A549 (cell line): ENCODE data around the gene NOL9. TPM values are rescaled to one million over a fixed set of nuclear protein-coding genes. Genes with fewer than 3 reads are reported as not detected.

Source experiments
- ATAC-seq, 2 experiments: fragments of 200-7000 bp in 1 of 2; fragments of >200 bp in 1 of 2; cut with Nextera tagmentation in 1 of 2; cut with Tn5 transposase in 1 of 2; 3 replicates each; pipeline versions ENCODE4 v1.8.0 to v1.9.1; 2018 to 2020; ENCODE audit warnings: mild to moderate bottlenecking in 1 of 2, moderate library complexity in 1 of 2
- CTCF ChIA-PET: fragments of 300-600 bp; sonication (Branson Sonifier 250); formaldehyde crosslinking; extraction: SDS; loops from one replicate; lab custom pipeline; 2021; ENCODE audit warnings: antibody characterized with exemption, inconsistent platforms; lab: Yijun Ruan, JAX
- POLR2A ChIA-PET: fragments of 350-600 bp; formaldehyde crosslinking; extraction: SDS; loops from one replicate; lab custom pipeline; 2021; ENCODE audit warnings: antibody characterized with exemption, inconsistent platforms; lab: Yijun Ruan, JAX
- DNase-seq, 2 experiments: peaks; one replicate each; pipeline versions ENCODE4 v3.0.0 to v3.0.0-alpha.2; 2011 to 2016; ENCODE audit warnings: low read depth in 1 of 2, low spot score in 1 of 2
- FAIRE-seq: peaks from 2 replicates; lab custom pipeline; 2011; peaks lifted over from hg19 to GRCh38; lab: Jason Lieb, UNC
- H3K27ac ChIP-seq, 2 experiments: fragments of >200 bp; sonication (Bioruptor Twin); formaldehyde crosslinking; 3 replicates each; pipeline ENCODE4 v1.5.1; 2016 to 2017
- H3K4me1 ChIP-seq: fragments of >200 bp; sonication (Bioruptor Twin); formaldehyde crosslinking; 3 replicates; pipeline ENCODE4 v1.6.1; 2016
- H3K4me2 ChIP-seq: fragments of >200 bp; sonication (Bioruptor Twin); formaldehyde crosslinking; 3 replicates; pipeline ENCODE4 v1.6.1; 2016
- H3K4me3 ChIP-seq: fragments of >200 bp; sonication (Bioruptor Twin); formaldehyde crosslinking; 3 replicates; pipeline ENCODE4 v1.5.1; 2016
- H3K9me3 ChIP-seq: fragments of >200 bp; sonication (Bioruptor Twin); formaldehyde crosslinking; 3 replicates; pipeline ENCODE4 v1.6.1; 2016
- CBX8 ChIP-seq: fragments of 200-600 bp; sonication (generic); IDR thresholded peaks from 2 replicates; pipeline ENCODE4 v1.6.1; 2016
- CHD2 ChIP-seq: fragments of 150-350 bp; IDR thresholded peaks from 2 replicates; pipeline ENCODE4 v1.6.1; 2014; ENCODE audit warnings: low read length; ENCODE audit not compliant: partially characterized antibody
- CHD4 ChIP-seq: fragments of 200-600 bp; sonication (generic); IDR thresholded peaks from 2 replicates; pipeline ENCODE4 v1.6.1; 2016; ENCODE audit warnings: antibody characterized with exemption, mild to moderate bottlenecking, borderline replicate concordance
- EHMT2 ChIP-seq: fragments of 200-600 bp; sonication (generic); IDR thresholded peaks from 2 replicates; pipeline ENCODE4 v1.6.1; 2016; ENCODE audit warnings: antibody characterized with exemption, low read depth, mild to moderate bottlenecking, moderate library complexity
- EP300 ChIP-seq, 2 experiments: fragments of >200 bp; sonication (Bioruptor Twin); formaldehyde crosslinking; IDR thresholded peaks; 2 replicates in 1 of 2; 3 replicates in 1 of 2; pipeline ENCODE4 v1.6.1; 2016 to 2017
- GATA3 ChIP-seq: IDR thresholded peaks from 2 replicates; pipeline ENCODE4 v1.6.1; 2012; ENCODE audit warnings: borderline replicate concordance
- HDAC2 ChIP-seq: fragments of 200-600 bp; sonication (generic); IDR thresholded peaks from 2 replicates; pipeline ENCODE4 v1.6.1; 2016
- HEYL ChIP-seq: fragments of 250-450 bp; sonication (Bioruptor Pico); IDR thresholded peaks from 2 replicates; pipeline ENCODE4 v1.8.0; 2021; ENCODE audit warnings: mild to moderate bottlenecking, moderate library complexity
- HOXB13 ChIP-seq: fragments of 250-450 bp; sonication (Bioruptor Pico); IDR thresholded peaks from 2 replicates; pipeline ENCODE4 v1.5.0; 2020; ENCODE audit warnings: low read depth, mild to moderate bottlenecking, moderate library complexity
- HOXB5 ChIP-seq: fragments of 250-450 bp; sonication (Bioruptor Pico); IDR thresholded peaks from 2 replicates; pipeline ENCODE4 v1.5.0; 2020; ENCODE audit warnings: mild to moderate bottlenecking, moderate library complexity
- JUN ChIP-seq, 2 experiments: fragments of >200 bp; sonication (Bioruptor Twin); formaldehyde crosslinking; IDR thresholded peaks; 2 replicates in 1 of 2; 3 replicates in 1 of 2; pipeline ENCODE4 v1.6.1; 2016 to 2017
- KDM1A ChIP-seq: fragments of 200-600 bp; sonication (generic); IDR thresholded peaks from 2 replicates; pipeline ENCODE4 v1.6.1; 2016; ENCODE audit warnings: low read depth, mild to moderate bottlenecking
- PHF8 ChIP-seq: fragments of 200-600 bp; sonication (generic); IDR thresholded peaks from 2 replicates; pipeline ENCODE4 v1.6.1; 2016; ENCODE audit warnings: low read depth, mild to moderate bottlenecking, antibody characterized with exemption, moderate library complexity, borderline replicate concordance
- POLR2A ChIP-seq: IDR thresholded peaks from 2 replicates; pipeline ENCODE4 v1.6.1; 2012; ENCODE audit warnings: mild to moderate bottlenecking, low read length
- POLR2AphosphoS2 ChIP-seq: conservative IDR thresholded peaks from 2 replicates; pipeline ENCODE4 v1.6.1; 2012; ENCODE audit warnings: low read length, improper control_type of control experiment, inconsistent platforms
- RAD21 ChIP-seq, 2 experiments: fragments of >200 bp in 1 of 2; sonication (Bioruptor Twin) in 1 of 2; formaldehyde crosslinking in 1 of 2; IDR thresholded peaks in 1 of 2; conservative IDR thresholded peaks in 1 of 2; 2 replicates in 1 of 2; 3 replicates in 1 of 2; pipeline ENCODE4 v1.6.1; 2012 to 2018; ENCODE audit warnings: inconsistent platforms in 1 of 2
- RARB ChIP-seq: fragments of 250-450 bp; sonication (Bioruptor Pico); IDR thresholded peaks from 2 replicates; pipeline ENCODE4 v1.8.0; 2021; ENCODE audit warnings: mild to moderate bottlenecking, moderate library complexity
- RCOR1 ChIP-seq: fragments of 150-350 bp; IDR thresholded peaks from 2 replicates; pipeline ENCODE4 v1.6.1; 2014; ENCODE audit warnings: antibody characterized with exemption, low read length, low read depth
- SREBF2 ChIP-seq: fragments of 450-650 bp; IDR thresholded peaks from 2 replicates; pipeline ENCODE4 v1.6.1; 2014; ENCODE audit warnings: mild to moderate bottlenecking, moderate library complexity
- ZFP36 ChIP-seq: fragments of 450-650 bp; IDR thresholded peaks from 2 replicates; pipeline ENCODE4 v1.6.1; 2014; ENCODE audit warnings: borderline replicate concordance; ENCODE audit not compliant: partially characterized antibody
- WGBS: methylation state at CpG from one replicate; pipeline ENCODE4 v1.1.6; 2017; ENCODE audit errors: missing lambda C conversion rate; 5-methylcytosine and 5-hydroxymethylcytosine counted together
- polyA plus RNA-seq, 4 experiments: library from polyadenylated mRNA; depleted of rRNA in 3 of 4; stranded (reverse); fragments of >200 nt; fragmentation: RNase III in 1 of 4; extraction: RNeasy Plus Mini Kit Qiagen cat#74134 plus additional on column Dnase treatment in 1 of 4; gene quantifications; 2 replicates in 3 of 4; 3 replicates in 1 of 4; pipeline ENCODE4 v1.2.3, GENCODE V29; 2011 to 2017
- TF ChIP-seq, protein P1 (sequence below): IDR thresholded peaks from 2 replicates; pipeline ENCODE4 v1.6.1; 2012; ENCODE audit warnings: low read depth, borderline replicate concordance
- TF ChIP-seq, protein P2 (sequence below): fragments of 250-450 bp; sonication (Bioruptor Pico); IDR thresholded peaks from 2 replicates; pipeline ENCODE4 v1.5.0; 2021; ENCODE audit warnings: mild to moderate bottlenecking, moderate library complexity, borderline replicate concordance
- TF ChIP-seq, protein P3 (sequence below): fragments of 450-650 bp; IDR thresholded peaks from 2 replicates; pipeline ENCODE4 v1.6.1; 2014; ENCODE audit warnings: antibody characterized with exemption
- TF ChIP-seq, protein P4 (sequence below): fragments of 150-350 bp; IDR thresholded peaks from 2 replicates; pipeline ENCODE4 v1.6.1; 2014; ENCODE audit warnings: low read depth, mild to moderate bottlenecking, low read length
- TF ChIP-seq, protein P5 (sequence below): fragments of 200-600 bp; sonication (generic); IDR thresholded peaks from 2 replicates; pipeline ENCODE4 v1.6.1; 2016; ENCODE audit warnings: antibody characterized with exemption, mild to moderate bottlenecking, moderate library complexity

Gene NOL9
- polyA plus RNA-seq, 2 of the 4 experiments (the other 2 are of a cell fraction), result 4.4 to 19.3 TPM

DNA sequence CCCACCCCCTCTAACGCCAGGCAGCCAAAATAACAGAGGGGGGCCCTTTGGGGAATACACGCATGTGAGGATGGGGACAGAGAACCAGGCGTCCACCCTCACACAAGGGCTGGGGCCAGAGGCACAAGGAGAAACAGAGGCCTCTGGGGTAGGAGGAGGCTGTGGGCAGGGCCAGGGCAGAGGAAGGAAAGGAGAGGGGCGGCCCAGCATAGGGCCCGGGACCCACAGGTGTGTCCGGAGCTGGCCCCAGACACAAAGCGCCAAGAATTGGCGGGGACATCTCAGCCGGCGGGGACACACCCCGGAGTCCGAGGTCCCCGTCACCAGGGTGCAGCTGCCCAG lies 69.5 kb downstream of the NOL9 start:
- POLR2A ChIA-PET, result no interaction called here
- no peak for FAIRE-seq
- Histone ChIP-seq H3K9me3 (no peaks in the 10 kb centered on the region), H3K4me3 (no peak overlapping the region), H3K4me2 (no peak overlapping the region), H3K4me1 (peaks cover 12% of the 10 kb centered on the region; the same call in 2 of the 3 replicates), H3K27ac (no peak overlapping the region)
- ATAC-seq, result no peak
- WGBS, result 83% methylated on average over 11 of the region's 13 CpGs
- DNase-seq, result no peak
- TF ChIP-seq GATA3 (no peak), POLR2A (no peak), POLR2AphosphoS2 (no peak), HOXB13 (no peak)
- CTCF ChIA-PET, result interaction anchor here (1.1 to 4.2 kb wide), 5 partner anchors 13 to 163 kb away, joined by 3 to 14 read pairs (median 5); partner anchors contain the start of gene NOL9

DNA sequence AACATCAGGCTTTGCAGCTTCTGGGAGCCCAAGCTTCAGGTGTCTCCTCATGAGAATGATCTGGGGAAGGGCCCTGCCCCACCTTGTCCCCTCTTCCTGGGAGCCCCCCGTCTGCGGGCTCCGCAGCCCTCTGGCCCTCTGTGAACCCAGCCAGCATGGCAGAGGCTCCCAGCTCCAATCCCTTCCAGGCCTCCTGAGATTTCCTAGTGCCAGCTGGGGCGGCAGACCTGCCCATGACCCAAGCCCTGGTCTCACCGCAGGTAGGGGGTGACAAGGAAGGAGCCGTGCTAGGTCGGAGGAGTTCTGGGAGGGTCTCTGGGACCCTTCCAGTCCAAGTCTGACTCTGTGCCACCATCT lies 70.6 kb downstream of the NOL9 start:
- WGBS, result 96% methylated on average over 6 of the region's 7 CpGs
- ChIA-PET POLR2A (no interaction called here), CTCF (interaction anchor here (0.5 to 1.5 kb wide), 7 partner anchors 12 to 301 kb away, joined by 3 to 6 read pairs (median 4); partner anchors contain the start of gene NOL9)
- DNase-seq (no peak), ATAC-seq (no peak), FAIRE-seq (no peak)
- TF ChIP-seq POLR2A (no peak), EP300 (IDR thresholded peaks at IDR 0.05) (no peak), HEYL (CRISPR knock-in tag) (no peak), CBX8 (no peak), KDM1A (no peak), EHMT2 (no peak), RCOR1 (no peak), JUN (IDR thresholded peaks at IDR 0.05) (no peak), CHD2 (no peak), HOXB5 (no peak), CHD4 (no peak), ZFP36 (no peak)
- TF ChIP-seq, protein P1, sequence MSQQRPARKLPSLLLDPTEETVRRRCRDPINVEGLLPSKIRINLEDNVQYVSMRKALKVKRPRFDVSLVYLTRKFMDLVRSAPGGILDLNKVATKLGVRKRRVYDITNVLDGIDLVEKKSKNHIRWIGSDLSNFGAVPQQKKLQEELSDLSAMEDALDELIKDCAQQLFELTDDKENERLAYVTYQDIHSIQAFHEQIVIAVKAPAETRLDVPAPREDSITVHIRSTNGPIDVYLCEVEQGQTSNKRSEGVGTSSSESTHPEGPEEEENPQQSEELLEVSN, result no peak
- TF ChIP-seq, protein P2, sequence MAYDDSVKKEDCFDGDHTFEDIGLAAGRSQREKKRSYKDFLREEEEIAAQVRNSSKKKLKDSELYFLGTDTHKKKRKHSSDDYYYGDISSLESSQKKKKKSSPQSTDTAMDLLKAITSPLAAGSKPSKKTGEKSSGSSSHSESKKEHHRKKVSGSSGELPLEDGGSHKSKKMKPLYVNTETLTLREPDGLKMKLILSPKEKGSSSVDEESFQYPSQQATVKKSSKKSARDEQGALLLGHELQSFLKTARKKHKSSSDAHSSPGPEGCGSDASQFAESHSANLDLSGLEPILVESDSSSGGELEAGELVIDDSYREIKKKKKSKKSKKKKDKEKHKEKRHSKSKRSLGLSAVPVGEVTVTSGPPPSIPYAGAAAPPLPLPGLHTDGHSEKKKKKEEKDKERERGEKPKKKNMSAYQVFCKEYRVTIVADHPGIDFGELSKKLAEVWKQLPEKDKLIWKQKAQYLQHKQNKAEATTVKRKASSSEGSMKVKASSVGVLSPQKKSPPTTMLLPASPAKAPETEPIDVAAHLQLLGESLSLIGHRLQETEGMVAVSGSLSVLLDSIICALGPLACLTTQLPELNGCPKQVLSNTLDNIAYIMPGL (CRISPR knock-in tag), result no peak
- TF ChIP-seq, protein P3, sequence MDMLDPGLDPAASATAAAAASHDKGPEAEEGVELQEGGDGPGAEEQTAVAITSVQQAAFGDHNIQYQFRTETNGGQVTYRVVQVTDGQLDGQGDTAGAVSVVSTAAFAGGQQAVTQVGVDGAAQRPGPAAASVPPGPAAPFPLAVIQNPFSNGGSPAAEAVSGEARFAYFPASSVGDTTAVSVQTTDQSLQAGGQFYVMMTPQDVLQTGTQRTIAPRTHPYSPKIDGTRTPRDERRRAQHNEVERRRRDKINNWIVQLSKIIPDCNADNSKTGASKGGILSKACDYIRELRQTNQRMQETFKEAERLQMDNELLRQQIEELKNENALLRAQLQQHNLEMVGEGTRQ, result no peak
- TF ChIP-seq, protein P4, sequence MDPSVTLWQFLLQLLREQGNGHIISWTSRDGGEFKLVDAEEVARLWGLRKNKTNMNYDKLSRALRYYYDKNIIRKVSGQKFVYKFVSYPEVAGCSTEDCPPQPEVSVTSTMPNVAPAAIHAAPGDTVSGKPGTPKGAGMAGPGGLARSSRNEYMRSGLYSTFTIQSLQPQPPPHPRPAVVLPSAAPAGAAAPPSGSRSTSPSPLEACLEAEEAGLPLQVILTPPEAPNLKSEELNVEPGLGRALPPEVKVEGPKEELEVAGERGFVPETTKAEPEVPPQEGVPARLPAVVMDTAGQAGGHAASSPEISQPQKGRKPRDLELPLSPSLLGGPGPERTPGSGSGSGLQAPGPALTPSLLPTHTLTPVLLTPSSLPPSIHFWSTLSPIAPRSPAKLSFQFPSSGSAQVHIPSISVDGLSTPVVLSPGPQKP, result no peak
- H3K9me3 ChIP-seq, result no peaks in the 10 kb centered on the region
- no peak overlapping the region for H3K4me3 ChIP-seq
- no peak overlapping the region for H3K4me2 ChIP-seq
- H3K27ac ChIP-seq, result no peak overlapping the region
- 0 out of 3 replicates have a peak, but pooled peaks cover 4% of the 10 kb centered on the region for H3K4me1 ChIP-seq

DNA sequence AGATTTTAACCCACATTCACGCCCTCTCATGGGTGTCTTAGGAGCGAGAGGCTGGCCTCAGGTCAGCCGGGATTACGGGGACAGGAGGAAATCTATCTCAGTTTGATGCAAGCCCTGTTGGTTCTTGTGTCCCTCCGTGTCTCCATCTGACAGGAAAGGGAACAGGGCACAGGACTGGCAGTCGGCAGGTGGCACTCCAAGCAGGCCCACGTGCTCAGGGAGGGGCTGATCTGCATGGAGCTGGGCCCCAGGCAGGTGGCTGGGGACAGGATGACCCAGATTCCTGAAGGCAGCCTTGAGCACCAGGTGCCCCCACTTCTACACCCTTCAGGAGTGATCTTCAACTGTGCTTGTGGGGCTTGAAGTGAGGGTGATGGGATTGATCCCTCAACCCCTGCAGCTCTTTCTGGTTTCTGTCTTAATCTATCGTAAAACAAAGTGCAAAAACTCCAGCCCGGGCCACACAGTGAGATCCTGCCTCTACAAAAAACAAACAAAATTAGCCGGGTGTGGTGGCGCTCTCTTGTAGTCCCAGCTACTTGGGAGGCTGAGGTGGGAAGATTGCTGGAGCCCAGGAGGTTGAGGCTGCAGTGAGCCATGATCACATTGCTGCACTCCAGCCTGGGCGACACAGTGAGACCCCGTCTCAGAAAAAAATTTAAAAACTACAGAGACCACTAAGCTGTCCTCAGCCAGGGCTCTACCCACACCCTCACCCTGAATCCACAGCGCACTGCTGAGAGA lies 71.1 kb downstream of the NOL9 start:
- H3K27ac ChIP-seq, result no peak overlapping the region
- 72% methylated on average over 11 of the region's 14 CpGs for WGBS
- ChIA-PET POLR2A (no interaction called here), CTCF (interaction anchor here (1.2 to 1.5 kb wide), 3 partner anchors 11 to 237 kb away, joined by 3 to 6 read pairs (median 5); partner anchors contain the start of gene NOL9)
- H3K4me3 ChIP-seq, result no peak overlapping the region
- H3K9me3 ChIP-seq, result no peaks in the 10 kb centered on the region
- no peak overlapping the region for H3K4me2 ChIP-seq
- DNase-seq, result no peak
- 0 out of 3 replicates have a peak, but pooled peaks cover 4% of the 10 kb centered on the region for H3K4me1 ChIP-seq
- no peak for ATAC-seq
- no peak for FAIRE-seq
- no peak for TF ChIP-seq RAD21 (conservative IDR thresholded peaks at IDR 0.05 in 1 of 2, IDR thresholded peaks at IDR 0.05 in 1 of 2)
- TF ChIP-seq RARB (CRISPR knock-in tag), result no peak
- no peak for TF ChIP-seq GATA3
- no peak for TF ChIP-seq CHD4
- no peak for TF ChIP-seq SREBF2
- no peak for TF ChIP-seq PHF8
- TF ChIP-seq, protein P5, sequence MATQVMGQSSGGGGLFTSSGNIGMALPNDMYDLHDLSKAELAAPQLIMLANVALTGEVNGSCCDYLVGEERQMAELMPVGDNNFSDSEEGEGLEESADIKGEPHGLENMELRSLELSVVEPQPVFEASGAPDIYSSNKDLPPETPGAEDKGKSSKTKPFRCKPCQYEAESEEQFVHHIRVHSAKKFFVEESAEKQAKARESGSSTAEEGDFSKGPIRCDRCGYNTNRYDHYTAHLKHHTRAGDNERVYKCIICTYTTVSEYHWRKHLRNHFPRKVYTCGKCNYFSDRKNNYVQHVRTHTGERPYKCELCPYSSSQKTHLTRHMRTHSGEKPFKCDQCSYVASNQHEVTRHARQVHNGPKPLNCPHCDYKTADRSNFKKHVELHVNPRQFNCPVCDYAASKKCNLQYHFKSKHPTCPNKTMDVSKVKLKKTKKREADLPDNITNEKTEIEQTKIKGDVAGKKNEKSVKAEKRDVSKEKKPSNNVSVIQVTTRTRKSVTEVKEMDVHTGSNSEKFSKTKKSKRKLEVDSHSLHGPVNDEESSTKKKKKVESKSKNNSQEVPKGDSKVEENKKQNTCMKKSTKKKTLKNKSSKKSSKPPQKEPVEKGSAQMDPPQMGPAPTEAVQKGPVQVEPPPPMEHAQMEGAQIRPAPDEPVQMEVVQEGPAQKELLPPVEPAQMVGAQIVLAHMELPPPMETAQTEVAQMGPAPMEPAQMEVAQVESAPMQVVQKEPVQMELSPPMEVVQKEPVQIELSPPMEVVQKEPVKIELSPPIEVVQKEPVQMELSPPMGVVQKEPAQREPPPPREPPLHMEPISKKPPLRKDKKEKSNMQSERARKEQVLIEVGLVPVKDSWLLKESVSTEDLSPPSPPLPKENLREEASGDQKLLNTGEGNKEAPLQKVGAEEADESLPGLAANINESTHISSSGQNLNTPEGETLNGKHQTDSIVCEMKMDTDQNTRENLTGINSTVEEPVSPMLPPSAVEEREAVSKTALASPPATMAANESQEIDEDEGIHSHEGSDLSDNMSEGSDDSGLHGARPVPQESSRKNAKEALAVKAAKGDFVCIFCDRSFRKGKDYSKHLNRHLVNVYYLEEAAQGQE, result no peak
- TF ChIP-seq HOXB5, result no peak
- TF ChIP-seq HDAC2, result no peak
